ENCODE results near the gene CCDC93.

Gene CCDC93, protein sequence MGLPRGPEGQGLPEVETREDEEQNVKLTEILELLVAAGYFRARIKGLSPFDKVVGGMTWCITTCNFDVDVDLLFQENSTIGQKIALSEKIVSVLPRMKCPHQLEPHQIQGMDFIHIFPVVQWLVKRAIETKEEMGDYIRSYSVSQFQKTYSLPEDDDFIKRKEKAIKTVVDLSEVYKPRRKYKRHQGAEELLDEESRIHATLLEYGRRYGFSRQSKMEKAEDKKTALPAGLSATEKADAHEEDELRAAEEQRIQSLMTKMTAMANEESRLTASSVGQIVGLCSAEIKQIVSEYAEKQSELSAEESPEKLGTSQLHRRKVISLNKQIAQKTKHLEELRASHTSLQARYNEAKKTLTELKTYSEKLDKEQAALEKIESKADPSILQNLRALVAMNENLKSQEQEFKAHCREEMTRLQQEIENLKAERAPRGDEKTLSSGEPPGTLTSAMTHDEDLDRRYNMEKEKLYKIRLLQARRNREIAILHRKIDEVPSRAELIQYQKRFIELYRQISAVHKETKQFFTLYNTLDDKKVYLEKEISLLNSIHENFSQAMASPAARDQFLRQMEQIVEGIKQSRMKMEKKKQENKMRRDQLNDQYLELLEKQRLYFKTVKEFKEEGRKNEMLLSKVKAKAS

DNA sequence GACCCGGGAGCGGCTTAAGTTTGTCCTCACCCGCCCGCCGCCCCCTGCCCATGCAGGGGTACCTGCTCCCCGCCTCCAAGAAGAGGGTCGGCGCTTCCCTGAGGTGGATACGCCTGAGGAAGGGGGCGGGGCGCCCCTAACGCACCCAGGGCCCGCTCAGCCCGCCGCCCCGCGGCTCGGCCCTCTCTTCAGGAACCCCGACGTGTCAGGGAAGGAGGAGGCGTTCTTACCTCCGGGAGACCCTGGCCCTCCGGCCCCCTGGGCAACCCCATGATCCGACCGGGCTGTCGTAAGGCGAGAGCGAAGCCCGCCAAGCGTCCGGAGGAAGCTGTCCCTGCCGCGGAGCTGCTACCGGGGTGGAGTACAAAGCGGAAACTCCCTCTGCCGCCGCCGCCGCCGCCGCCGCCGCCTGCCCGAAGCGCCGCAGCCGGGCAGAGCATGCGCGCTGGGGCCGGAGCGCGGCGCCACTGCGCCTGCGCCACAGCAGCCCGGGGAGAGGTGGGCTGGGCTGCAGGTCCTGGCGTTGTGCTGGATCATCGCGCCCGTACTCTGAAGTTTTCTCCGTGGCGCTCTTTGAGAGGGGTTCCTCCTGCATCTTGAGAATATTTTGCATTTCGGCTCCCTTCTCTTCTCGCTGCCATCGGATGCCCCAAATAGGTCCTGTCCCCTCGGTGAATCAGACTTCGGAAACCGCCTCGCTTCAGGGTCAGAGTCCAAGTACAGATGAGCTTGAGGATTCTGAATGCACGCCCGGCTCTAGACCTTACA is at the start of gene CCDC93:
CCDC93 (minus strand) TSS at position 347 of the 768 bp plus-strand sequence; CDS start at position 272, 75 bp downstream.
- H3K27ac Mint-ChIP-seq: peak within 1 kb of the TSS; percentile 97 to 99
- ATAC-seq (peak; percentile 89), DNase-seq (peak; percentile 87 to 88)
- peaks cover 34% of the 10 kb centered on the region for H3K4me1 Mint-ChIP-seq
- no peaks in the 10 kb centered on the region for H3K9me3 Mint-ChIP-seq
- peaks cover 4% of the 10 kb centered on the region for H3K27me3 Mint-ChIP-seq
- H3K4me3 Mint-ChIP-seq: peak within 1 kb of the TSS; percentile 93

DNA sequence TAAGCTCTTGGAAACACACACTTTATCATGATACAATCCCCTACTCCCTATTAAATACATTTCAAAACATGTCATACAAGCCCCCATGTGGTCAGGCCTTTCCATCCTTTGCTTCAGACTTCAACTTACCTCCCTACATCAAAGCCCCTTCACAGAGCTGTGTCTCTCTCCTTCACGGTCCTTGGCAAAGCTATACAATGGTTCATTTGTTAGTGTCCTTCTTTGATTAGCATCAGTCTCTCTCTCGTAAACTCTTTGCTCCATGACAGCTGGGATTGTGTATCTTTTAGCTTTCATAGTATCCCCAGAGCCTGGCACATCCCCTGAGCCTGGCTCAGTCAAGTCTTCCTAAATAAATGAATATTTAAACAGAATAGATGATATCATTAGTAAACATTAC is 48.8 kb upstream of the CCDC93 start:
- Mint-ChIP-seq H3K4me3 (no peak overlapping the region), H3K4me1 (peaks cover 8% of the 10 kb centered on the region), H3K9me3 (no peaks in the 10 kb centered on the region), H3K27me3 (peaks cover 49% of the 10 kb centered on the region), H3K27ac (no peak overlapping the region)
- no peak for ATAC-seq
- DNase-seq: no peak

DNA sequence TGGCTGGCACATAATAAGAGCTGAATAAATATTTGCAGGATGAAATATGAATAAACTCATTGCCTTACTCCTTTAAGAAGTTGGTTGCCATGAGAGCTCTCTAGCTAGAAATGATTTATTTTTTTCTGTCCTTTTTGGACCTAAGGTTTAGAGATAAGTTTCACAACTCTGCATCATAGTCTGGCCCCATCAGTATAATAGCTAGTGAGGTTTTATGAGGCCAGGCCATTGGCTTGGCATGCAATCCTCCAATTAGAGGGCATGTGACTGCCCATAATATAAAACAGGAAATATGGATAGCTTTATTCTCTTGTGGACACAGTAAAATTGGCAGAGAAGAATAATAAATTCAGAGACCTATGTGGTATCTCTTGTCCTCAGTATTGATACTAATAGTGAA is 48.2 kb upstream of the CCDC93 start:
- Mint-ChIP-seq H3K27me3 (peaks cover 56% of the 10 kb centered on the region), H3K4me1 (peaks cover 8% of the 10 kb centered on the region), H3K4me3 (no peak overlapping the region), H3K27ac (no peak overlapping the region), H3K9me3 (no peaks in the 10 kb centered on the region)
- ATAC-seq: no peak
- no peak for DNase-seq

DNA sequence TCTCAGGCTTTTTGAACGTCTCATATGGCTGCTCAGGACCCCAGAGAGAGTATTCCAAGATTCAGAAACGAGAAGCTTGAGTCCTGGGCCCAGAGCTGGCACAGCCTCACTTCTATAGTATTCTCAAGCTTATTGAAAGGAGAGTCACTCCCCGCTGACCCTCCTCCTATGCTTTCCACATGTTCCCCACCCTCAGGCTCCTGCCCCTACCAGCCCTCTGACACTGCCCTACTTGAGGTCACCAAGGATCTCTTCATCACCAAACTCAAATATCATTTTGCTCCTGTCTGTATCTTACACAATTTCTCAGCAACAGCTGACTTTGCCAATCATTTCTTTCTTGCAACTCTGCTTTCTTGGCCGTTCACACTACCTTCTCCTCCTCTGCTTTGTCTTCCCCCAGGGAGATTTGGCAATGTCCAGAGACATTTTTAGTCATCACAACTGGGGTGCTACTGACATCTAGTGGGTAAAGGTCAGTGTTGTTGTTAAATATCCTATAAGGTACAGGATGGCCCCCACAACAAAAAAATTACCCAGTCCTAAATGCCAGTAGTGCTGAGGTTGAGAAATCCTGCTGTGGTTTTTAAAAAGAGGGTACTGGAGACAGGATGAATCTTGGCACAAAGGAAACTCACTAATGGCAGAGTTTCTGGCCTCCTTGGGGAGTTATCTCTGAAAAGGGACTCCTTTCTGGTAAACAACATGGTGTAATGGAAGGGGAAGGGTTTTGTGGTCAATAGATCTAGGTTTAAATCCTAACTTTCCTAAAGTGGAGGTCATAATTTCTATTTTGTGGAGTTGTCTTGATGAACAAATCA is 47.5 kb upstream of the CCDC93 start:
- Mint-ChIP-seq H3K4me3 (no peak overlapping the region), H3K27ac (no peak overlapping the region), H3K27me3 (peaks cover 58% of the 10 kb centered on the region), H3K9me3 (no peaks in the 10 kb centered on the region), H3K4me1 (peaks cover 8% of the 10 kb centered on the region)
- DNase-seq (no peak), ATAC-seq (peak; percentile 58)

DNA sequence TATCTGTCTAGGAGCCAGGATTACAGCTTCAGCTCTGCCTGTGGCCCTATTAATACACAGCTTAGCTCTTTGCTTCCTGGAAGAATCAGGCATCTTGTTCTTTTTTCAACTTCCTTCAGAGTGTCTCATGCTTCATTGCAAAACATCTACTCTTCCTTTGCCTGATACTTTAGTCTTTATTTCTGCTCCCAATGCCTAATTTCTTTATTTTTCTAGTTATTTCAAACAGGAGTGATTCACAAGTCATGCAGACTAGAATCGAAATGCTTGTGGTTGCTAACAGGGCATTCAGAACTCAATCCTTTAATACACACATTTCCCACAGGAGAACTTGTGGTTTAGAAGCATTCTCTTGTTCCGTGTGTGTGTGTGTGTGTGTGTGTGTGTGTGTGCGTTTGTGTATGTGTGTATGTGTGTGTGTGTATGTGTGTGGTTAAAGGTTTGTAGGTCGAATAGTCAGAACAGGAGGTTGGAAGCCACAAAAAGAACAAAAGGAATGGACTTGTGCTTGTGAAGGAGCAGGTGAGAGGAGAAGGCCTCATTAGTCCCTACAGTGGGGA is 46.1 kb upstream of the CCDC93 start:
- Mint-ChIP-seq H3K27me3 (peaks cover 71% of the 10 kb centered on the region), H3K4me3 (no peak overlapping the region), H3K4me1 (peaks cover 8% of the 10 kb centered on the region), H3K9me3 (no peaks in the 10 kb centered on the region), H3K27ac (no peak overlapping the region)
- ATAC-seq (peak; percentile 80), DNase-seq (peak in 1 of 2 donors; percentile 11)

DNA sequence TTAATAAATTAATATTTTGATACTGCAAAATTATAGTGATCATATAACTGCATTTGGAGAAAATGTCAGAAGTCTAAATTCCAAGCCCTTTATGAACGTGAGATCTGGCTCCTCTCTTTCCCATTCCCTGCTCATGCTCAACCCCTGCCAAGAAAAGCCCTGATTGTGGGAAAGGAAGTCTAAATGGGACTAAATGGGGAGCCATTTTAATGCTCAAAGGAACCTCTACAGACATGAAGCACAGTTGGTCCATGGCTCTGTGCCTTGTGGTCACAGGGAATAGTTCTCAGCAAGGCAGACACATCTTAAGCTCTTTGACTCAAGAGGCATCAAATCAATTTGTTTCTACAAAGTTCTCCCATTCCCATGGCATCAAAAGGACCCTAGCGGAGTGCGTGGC is 45.1 kb upstream of the CCDC93 start:
- H3K27ac Mint-ChIP-seq: no peak overlapping the region
- peaks cover 76% of the 10 kb centered on the region for H3K27me3 Mint-ChIP-seq
- peaks cover 8% of the 10 kb centered on the region for H3K4me1 Mint-ChIP-seq
- ATAC-seq: no peak
- no peak overlapping the region for H3K4me3 Mint-ChIP-seq
- H3K9me3 Mint-ChIP-seq: no peaks in the 10 kb centered on the region
- DNase-seq: no peak

DNA sequence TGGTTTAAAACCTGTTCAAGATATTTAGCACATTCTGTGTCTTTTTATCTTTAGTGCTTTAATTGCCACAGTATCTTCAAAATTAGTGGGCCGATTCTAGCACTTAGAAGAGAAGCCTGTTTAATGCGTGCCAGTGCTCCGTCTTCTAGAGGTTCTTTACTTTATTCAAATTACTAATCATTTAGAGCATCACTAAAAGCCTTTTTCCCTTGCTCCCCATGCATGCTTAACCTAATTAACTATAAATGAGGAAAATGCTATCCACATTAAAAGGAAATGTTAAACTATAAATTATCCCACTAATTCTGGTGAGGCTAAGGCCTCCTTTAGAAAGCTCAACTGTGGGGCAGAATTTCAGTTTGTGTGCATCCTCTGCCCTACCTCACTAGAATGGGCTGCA is 42.9 kb upstream of the CCDC93 start:
- ATAC-seq (no peak), DNase-seq (no peak)
- Mint-ChIP-seq H3K4me3 (no peak overlapping the region), H3K27me3 (peaks cover 69% of the 10 kb centered on the region), H3K4me1 (peaks cover 8% of the 10 kb centered on the region), H3K9me3 (no peaks in the 10 kb centered on the region), H3K27ac (no peak overlapping the region)

DNA sequence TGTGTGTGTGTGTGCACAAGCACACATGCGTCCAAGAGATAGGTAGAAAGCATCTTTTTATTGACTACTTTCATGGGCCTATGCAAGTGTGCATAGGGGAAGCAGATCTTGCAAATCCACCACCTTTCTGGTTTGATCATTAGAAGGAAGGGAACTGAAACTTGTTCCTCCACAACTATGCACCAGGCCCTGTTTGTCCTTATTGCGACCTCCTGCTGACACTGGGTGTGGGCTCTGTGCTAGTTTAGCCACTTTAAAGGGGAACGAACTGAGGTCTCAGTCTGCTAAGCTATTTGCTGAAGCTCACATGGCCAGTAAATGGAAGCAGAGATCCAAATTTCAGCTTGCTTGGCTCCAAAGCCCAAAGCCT is 42.3 kb upstream of the CCDC93 start:
- ATAC-seq (no peak), DNase-seq (no peak)
- peaks cover 8% of the 10 kb centered on the region for H3K4me1 Mint-ChIP-seq
- H3K27me3 Mint-ChIP-seq: peaks cover 70% of the 10 kb centered on the region
- H3K4me3 Mint-ChIP-seq: no peak overlapping the region
- no peaks in the 10 kb centered on the region for H3K9me3 Mint-ChIP-seq
- no peak overlapping the region for H3K27ac Mint-ChIP-seq

DNA sequence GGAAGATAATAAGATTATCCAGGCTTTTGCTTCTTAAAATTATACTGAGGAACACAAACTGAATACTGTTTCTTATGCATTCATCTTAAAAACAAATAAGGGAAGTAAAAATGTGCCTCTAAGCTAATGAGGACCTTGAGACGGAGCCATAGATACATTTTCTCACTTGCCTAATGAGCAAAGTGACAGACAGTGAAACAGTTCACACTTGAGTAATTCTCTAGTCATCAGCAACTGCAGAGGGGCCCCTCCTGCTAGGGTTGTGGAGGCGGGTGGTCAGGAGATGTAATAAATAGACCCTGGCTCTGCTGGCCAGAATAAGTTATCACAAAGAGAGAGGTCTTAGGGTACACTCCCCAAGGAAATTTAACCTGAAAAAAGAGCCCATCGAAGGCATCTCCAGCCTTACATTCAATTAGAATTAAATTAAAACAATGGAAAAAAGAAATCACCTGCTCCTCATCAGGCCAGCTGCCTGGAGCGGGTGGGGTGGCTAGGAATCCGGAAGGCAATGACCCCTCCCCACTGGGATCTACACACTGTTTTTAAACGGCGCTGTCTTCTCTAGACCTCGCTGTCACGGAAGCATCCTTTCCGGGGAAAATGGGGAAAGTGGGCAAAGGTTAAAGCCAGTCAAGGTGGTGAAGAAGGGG is 41.8 kb upstream of the CCDC93 start:
- ATAC-seq (no peak), DNase-seq (no peak)
- no peak overlapping the region for H3K4me3 Mint-ChIP-seq
- H3K27me3 Mint-ChIP-seq: peaks cover 71% of the 10 kb centered on the region
- no peaks in the 10 kb centered on the region for H3K9me3 Mint-ChIP-seq
- H3K4me1 Mint-ChIP-seq: peaks cover 8% of the 10 kb centered on the region
- H3K27ac Mint-ChIP-seq: no peak overlapping the region

DNA sequence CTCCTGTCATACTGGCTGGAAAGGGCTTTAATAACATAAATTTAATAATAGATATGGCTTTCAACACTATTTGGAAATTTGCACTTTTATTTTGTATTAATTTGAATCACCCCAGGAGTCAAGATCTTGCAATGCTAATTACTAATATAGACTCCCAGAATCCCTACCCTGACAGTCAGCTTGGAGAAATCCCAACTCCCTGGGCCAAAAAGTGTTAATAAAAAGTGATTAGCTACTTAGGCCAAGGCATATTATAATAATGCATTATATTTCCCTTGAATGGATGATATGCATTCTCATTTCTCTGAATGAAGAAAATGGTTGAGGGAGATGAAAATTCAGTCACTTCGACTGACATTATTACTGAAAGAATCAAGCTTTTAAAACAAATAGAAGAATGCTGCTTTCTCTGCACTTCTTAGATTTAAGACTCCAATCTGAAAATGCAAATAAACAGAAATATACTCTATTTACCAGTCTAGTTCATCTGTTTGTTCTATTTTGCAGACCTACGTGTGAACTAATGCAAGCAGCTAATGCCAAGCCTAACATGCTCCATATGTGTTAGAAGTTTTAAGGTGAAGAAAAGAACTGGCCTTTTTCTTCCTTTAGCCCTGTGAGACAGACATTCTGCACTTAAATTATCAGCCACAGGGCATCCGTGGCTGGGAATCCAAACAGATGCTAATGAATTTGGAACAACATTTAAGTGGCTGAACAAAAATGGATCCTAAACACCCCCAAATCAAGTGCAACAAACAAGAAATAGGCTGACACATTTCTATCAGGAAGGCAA is 40.5 kb upstream of the CCDC93 start:
- Mint-ChIP-seq H3K4me3 (no peak overlapping the region), H3K27me3 (peaks cover 71% of the 10 kb centered on the region), H3K27ac (no peak overlapping the region), H3K4me1 (peaks cover 7% of the 10 kb centered on the region), H3K9me3 (no peaks in the 10 kb centered on the region)
- no peak for ATAC-seq
- DNase-seq: no peak

DNA sequence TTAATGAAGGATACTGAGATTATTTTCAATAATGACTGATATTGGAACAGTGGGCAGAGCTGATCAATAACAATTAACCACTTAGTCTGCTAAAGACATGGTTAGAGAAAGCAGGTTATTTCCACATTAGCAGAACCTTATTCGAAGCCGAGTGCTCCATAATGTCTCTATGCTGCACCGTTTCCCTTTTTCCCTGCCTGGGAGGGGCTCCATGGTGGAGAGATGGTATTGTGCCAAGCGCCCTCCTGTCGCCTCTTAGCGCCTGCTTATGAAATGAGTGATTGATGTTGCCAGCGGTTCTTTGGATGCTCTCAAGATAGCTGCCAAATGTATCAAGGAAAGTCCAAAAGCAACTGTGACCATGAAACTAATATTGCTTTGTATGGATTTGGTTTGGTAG is 39.8 kb upstream of the CCDC93 start:
- Mint-ChIP-seq H3K4me3 (no peak overlapping the region), H3K27me3 (peaks cover 71% of the 10 kb centered on the region), H3K9me3 (no peaks in the 10 kb centered on the region), H3K4me1 (peaks cover 7% of the 10 kb centered on the region), H3K27ac (no peak overlapping the region)
- ATAC-seq: no peak
- DNase-seq: no peak

DNA sequence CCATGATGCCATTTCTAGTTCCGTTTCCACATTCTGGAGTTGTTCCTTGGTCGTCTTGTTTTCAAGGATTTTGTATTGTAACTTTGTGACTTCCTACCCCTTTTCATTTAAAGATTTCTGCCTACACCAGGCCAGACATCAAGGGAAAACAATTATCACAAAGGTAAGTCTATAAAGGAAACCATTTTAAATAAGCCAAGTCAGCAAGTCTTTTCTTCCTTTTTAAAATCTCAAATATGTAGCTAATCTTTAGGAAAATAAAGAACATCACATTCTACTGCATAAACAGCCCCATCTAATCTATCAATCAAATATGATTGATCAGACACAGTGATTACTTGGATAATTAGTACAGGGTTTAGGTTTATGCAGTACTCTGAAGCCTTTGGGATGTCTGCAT is 38.6 kb upstream of the CCDC93 start:
- peaks cover 71% of the 10 kb centered on the region for H3K27me3 Mint-ChIP-seq
- H3K27ac Mint-ChIP-seq: no peak overlapping the region
- H3K4me1 Mint-ChIP-seq: peaks cover 7% of the 10 kb centered on the region
- H3K9me3 Mint-ChIP-seq: no peaks in the 10 kb centered on the region
- no peak for ATAC-seq
- no peak for DNase-seq
- no peak overlapping the region for H3K4me3 Mint-ChIP-seq

DNA sequence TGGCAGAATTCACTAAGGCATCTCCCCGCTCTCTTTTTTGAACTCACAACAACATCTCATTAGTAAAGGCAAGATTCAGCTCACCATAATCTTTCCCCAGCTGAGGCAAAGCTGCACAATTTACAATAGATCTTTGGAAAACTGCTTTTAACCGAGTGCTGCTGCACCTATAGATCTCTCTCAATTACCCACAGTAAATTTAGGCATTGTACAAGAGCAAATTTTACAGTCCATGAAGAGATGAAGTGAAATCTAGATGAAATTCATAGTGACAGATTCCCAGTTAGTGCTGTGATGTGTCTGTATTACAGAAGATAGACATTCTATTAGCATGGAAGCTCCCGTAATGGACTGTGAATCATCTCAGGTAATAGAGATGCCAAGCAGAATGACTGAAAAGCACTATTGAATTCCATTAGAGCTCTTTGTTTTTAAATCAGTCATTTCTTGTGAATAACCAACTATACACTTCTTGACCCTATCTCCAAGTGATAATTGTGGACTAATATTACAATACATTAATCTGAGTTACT is 38.0 kb upstream of the CCDC93 start:
- H3K27me3 Mint-ChIP-seq: peaks cover 71% of the 10 kb centered on the region

DNA sequence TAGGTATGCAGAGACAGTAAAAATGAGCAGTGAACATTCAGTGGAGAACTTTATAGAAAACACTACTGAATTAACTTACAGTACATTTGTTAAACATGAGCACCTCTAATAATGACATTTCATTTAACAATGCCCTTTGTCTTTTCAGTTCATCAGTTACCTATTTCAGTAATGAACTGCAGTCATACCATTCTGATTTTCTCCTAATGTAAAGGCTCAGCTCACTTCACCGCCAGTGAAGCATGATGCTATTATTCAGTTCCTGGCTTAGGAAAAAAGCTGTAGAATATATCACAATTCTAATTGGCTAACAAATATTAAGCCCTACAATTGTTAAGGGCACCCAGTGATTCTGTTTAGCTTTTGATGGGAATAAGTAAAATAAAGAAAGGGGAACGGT is 37.1 kb upstream of the CCDC93 start:
- DNase-seq (no peak), ATAC-seq (no peak)
- no peak overlapping the region for H3K4me3 Mint-ChIP-seq
- no peak overlapping the region for H3K27ac Mint-ChIP-seq
- peaks cover 69% of the 10 kb centered on the region for H3K27me3 Mint-ChIP-seq
- peaks cover 7% of the 10 kb centered on the region for H3K4me1 Mint-ChIP-seq
- H3K9me3 Mint-ChIP-seq: no peaks in the 10 kb centered on the region

More for the DNA sequence above, 38.0 kb upstream of the CCDC93 start:
- ATAC-seq: no peak
- H3K4me1 Mint-ChIP-seq: peaks cover 7% of the 10 kb centered on the region
- no peak for DNase-seq
- no peak overlapping the region for H3K27ac Mint-ChIP-seq
- H3K9me3 Mint-ChIP-seq: no peaks in the 10 kb centered on the region
- no peak overlapping the region for H3K4me3 Mint-ChIP-seq
